Activated T-cell treated with anti-CD3 and anti-CD28 coated beads, Interleukin-2, amount 50 U/mL, for 4 hours (primary cell): ENCODE data around the gene NUMBL. TPM values are rescaled to one million over a fixed set of nuclear protein-coding genes. Genes with fewer than 3 reads are reported as not detected.

ENCODE experiments used
- ATAC-seq, 2 donors: fragments of 200-7000 bp; cut with Tn5 transposase; one replicate each; pipeline ENCODE4 v1.10.0; 2021
- DNase-seq: peaks from one replicate; pipeline ENCODE4 v3.0.0-alpha.2; 2020
- H3K27me3 Mint-ChIP-seq: one replicate; pipeline ENCODE4 v1.8.0; 2021; ENCODE audit warnings: low read depth, mixed read lengths
- H3K36me3 Mint-ChIP-seq: one replicate; pipeline ENCODE4 v1.8.0; 2022; ENCODE audit warnings: mixed read lengths; ENCODE audit not compliant: insufficient read depth
- H3K4me1 Mint-ChIP-seq: one replicate; pipeline ENCODE4 v1.8.0; 2021; ENCODE audit warnings: low read depth, mixed read lengths
- H3K4me3 Mint-ChIP-seq: one replicate; pipeline ENCODE4 v1.8.0; 2021; ENCODE audit warnings: mild to moderate bottlenecking, moderate library complexity, mixed read lengths
- H3K9me3 Mint-ChIP-seq: one replicate; pipeline ENCODE4 v1.8.0; 2021; ENCODE audit warnings: mixed read lengths
- total RNA-seq, 3 donors: library from RNA; stranded (reverse); gene quantifications; one replicate each; pipeline ENCODE4 v1.2.1, GENCODE V29; 2021

Gene NUMBL
- total RNA-seq, 3 donors from 2014 or later, result 13.8 to 17.1 (median 16.7) TPM

DNA sequence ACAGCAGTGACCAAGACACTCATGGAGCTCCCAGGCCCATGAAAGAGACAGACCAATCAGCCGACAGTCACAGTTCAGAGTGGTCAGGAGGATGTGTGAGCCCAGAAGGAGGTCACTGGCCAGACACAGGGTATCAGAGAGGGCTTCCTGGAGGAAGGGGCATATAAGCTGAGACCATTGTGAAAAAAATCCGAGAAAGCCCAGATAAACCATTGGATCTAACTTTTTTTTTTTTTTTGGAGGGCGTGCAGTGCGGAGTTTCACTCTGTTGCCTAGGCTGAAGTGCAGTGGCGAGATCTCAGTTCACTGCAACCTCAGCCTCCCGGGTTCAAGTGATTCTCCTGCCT is 30.7 kb upstream of the NUMBL start:
- Mint-ChIP-seq H3K36me3 (peaks cover 7% of the 10 kb centered on the region), H3K4me3 (peak overlapping the region; percentile 6), H3K4me1 (peaks cover 42% of the 10 kb centered on the region), H3K9me3 (no peaks in the 10 kb centered on the region), H3K27me3 (no peaks in the 10 kb centered on the region)
- ATAC-seq (no peak), DNase-seq (no peak)

DNA sequence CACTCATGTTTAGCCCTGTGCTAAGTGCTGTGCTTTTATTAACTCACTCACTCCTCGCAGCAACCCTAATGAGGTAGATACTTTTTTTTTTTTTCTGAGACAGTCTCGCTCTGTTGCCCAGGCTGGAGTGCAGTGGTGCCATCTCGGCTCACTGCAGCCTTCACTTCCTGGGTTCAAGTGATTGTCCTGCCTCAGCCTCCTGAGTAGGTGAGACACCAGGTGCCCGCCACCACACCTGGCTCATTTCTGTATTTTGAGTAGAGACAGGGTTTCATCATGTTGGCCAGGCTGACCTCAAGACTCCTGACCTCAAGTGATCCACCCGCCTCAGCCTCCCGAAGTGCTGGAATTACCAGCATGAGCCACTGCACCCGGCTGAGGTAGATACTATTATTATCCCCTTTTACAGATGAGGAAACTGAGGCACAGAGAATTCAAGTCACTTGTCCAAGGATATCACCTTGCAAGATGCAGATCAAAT is 29.0 kb upstream of the NUMBL start:
- H3K4me1 Mint-ChIP-seq, result peaks cover 55% of the 10 kb centered on the region
- peak overlapping the region; percentile 92 for H3K4me3 Mint-ChIP-seq
- DNase-seq (no peak), ATAC-seq (no peak)
- no peaks in the 10 kb centered on the region for H3K9me3 Mint-ChIP-seq
- H3K36me3 Mint-ChIP-seq, result peaks cover 5% of the 10 kb centered on the region
- H3K27me3 Mint-ChIP-seq, result no peaks in the 10 kb centered on the region

DNA sequence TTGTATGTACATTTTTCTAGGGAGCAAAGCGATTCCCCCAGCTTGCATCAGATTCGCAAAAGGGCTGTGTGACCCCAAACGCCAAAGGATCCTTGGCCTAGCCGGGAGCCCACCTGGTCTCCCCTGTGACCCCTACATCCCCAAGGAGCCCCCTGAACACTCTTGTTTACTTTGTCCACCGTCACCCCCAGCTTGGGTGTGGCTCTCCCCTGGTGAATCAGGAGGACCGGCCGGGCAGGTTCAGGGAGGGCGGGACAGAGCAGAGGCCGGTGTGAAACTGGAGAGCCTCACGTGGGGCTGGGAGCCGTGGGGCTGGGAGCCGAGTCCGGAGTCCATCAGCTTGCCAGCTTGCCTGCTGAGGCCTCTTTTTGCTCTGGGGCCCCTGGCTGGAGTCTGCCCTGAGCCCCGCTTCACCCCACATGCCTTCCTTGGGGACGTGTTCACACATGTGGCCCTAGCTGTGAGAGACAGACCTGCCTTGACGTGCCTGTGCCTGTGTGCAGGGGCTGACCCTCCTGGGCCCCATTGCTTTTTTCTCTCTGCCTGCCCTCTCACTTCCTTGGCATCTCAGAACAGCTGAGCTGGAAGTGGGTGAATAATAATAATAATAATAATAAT is 28.4 kb upstream of the NUMBL start:
- Mint-ChIP-seq H3K36me3 (peaks cover 5% of the 10 kb centered on the region), H3K4me3 (peak overlapping the region; percentile 92), H3K4me1 (peaks cover 56% of the 10 kb centered on the region), H3K27me3 (no peaks in the 10 kb centered on the region), H3K9me3 (no peaks in the 10 kb centered on the region)
- ATAC-seq, result no peak
- DNase-seq, result no peak

DNA sequence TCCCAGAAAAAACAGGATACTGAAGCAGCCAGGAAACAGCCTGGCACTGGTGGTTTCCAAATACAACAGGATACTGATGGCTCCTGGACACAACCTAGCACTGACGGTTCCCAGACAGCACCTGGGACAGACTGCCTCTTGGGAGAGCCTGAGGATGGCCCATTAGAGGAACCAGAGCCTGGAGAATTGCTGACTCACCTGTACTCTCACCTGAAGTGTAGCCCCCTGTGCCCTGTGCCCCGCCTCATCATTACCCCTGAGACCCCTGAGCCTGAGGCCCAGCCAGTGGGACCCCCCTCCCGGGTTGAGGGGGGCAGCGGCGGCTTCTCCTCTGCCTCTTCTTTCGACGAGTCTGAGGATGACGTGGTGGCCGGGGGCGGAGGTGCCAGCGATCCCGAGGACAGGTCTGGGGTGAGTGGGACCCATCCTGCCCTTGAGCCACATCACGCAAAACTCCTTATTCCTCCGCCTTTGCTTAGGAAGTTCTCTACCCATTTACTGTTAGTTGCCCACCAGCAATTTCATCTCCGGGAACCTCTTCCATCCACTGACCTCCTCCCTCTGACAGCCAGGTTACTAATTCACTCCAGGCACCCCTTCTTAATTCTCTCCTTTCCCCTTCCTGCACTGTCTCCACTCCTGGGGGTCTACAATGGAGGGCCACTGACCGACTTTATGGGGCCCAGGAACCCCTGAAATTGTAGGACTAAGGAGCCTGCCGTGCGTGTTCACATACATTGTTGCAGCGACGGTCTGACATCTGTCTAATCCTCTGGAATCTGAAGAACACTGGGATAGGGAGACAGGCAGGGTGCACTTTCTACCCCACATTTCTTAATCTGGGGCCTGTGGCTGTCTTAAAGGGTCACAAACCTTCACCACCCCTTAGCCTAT is 27.7 kb upstream of the NUMBL start:
- Mint-ChIP-seq H3K4me1 (peaks cover 60% of the 10 kb centered on the region), H3K9me3 (no peaks in the 10 kb centered on the region), H3K4me3 (peak overlapping the region; percentile 92), H3K36me3 (peaks cover 5% of the 10 kb centered on the region), H3K27me3 (no peaks in the 10 kb centered on the region)
- ATAC-seq (no peak), DNase-seq (no peak)

DNA sequence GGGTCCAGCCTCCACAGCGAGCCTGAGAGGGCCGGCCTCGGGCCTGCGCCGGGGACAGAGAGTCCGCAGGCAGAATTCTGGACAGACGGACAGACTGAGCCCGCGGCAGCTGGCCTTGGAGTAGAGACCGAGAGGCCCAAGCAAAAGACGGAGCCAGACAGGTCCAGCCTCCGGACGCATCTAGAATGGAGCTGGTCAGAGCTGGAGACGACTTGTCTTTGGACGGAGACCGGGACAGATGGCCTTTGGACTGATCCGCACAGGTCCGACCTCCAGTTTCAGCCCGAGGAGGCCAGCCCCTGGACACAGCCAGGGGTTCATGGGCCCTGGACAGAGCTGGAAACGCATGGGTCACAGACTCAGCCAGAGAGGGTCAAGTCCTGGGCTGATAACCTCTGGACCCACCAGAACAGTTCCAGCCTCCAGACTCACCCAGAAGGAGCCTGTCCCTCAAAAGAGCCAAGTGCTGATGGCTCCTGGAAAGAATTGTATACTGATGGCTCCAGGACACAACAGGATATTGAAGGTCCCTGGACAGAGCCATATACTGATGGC is 27.0 kb upstream of the NUMBL start:
- H3K4me1 Mint-ChIP-seq, result peaks cover 60% of the 10 kb centered on the region

DNA sequence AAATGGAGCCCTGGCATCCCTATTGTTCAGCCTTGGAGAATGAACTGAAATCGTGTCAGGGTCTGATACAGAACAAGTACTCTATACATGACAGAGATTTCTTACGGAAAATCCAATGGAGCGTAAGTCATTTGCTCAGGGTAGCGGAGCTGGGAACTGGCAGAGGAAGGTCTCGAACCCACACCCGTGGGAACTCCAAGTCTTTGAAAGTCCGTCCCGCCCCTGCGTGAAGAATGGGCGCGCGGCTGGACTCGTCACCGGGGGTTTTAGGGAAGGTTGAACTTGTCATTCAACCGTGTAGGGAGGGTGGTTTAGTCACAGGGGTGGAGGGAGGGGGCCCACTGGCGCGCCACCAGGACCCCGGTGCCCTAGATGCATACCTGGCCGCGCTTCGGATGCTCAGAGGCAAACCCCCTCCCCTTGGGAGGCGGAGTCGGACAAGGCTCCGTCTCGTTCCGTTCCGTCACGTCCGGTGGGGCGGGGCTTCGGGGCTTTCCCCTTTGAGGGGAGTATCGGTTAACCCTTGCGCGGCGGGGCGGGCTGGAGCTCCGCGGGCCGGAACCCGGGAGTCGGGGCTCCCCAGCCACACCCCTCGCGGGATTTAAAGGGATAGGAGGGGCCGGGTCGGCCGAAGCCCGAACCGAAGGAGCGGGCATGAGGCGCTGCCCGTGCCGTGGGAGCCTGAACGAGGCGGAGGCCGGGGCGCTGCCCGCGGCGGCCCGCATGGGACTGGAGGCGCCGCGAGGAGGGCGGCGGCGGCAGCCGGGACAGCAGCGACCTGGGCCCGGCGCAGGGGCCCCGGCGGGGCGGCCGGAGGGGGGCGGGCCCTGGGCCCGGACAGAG is 26.3 kb upstream of the NUMBL start, which contains the start of the genes COQ8B and ITPKC:
COQ8B (minus strand) TSS at position 405 of the 843 bp plus-strand sequence. CDS start 2,254 bp downstream, outside the sequence.
ITPKC (plus strand) TSS at position 631 of the 843 bp plus-strand sequence; CDS start at position 655, 24 bp downstream.
- Mint-ChIP-seq H3K4me1 (peaks cover 56% of the 10 kb centered on the region), H3K36me3 (peaks cover 2% of the 10 kb centered on the region), H3K9me3 (no peaks in the 10 kb centered on the region), H3K27me3 (no peaks in the 10 kb centered on the region), H3K4me3 (peak within 1 kb of the TSS; percentile 92)
- ATAC-seq (peak; percentile 74 to 76), DNase-seq (peak; percentile 100)

More for the DNA sequence above, 27.0 kb upstream of the NUMBL start:
- Mint-ChIP-seq H3K9me3 (no peaks in the 10 kb centered on the region), H3K27me3 (no peaks in the 10 kb centered on the region), H3K36me3 (peaks cover 3% of the 10 kb centered on the region), H3K4me3 (peak overlapping the region; percentile 92)
- DNase-seq (no peak), ATAC-seq (no peak)

DNA sequence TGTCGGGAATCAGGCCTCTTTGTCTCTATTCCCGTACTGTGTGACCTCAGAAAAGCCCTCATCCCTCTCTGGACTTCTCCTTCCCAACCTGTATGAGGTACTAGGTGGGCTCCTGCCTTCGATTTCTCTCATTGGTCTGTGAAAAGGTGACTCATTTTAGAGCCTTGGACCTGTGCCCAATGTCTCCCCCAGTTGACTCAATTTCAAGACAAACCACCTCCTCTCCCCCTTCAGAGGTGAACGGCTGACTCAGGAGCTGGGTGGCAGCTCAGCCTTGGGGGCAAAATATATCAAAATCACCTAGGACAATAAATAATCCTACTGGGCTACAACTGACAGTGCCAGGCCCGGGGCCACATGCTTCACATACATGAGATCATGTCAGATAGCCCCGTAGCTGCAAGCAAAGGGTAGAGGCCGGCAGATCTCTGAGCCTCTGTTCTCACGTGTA is 25.6 kb upstream of the NUMBL start:
- peaks cover 59% of the 10 kb centered on the region for H3K4me1 Mint-ChIP-seq
- DNase-seq, result peak; percentile 78
- H3K4me3 Mint-ChIP-seq, result peak overlapping the region; percentile 89
- no peaks in the 10 kb centered on the region for H3K27me3 Mint-ChIP-seq
- ATAC-seq, result peak; percentile 41 to 49
- H3K36me3 Mint-ChIP-seq, result peaks cover 4% of the 10 kb centered on the region
- H3K9me3 Mint-ChIP-seq, result no peaks in the 10 kb centered on the region

DNA sequence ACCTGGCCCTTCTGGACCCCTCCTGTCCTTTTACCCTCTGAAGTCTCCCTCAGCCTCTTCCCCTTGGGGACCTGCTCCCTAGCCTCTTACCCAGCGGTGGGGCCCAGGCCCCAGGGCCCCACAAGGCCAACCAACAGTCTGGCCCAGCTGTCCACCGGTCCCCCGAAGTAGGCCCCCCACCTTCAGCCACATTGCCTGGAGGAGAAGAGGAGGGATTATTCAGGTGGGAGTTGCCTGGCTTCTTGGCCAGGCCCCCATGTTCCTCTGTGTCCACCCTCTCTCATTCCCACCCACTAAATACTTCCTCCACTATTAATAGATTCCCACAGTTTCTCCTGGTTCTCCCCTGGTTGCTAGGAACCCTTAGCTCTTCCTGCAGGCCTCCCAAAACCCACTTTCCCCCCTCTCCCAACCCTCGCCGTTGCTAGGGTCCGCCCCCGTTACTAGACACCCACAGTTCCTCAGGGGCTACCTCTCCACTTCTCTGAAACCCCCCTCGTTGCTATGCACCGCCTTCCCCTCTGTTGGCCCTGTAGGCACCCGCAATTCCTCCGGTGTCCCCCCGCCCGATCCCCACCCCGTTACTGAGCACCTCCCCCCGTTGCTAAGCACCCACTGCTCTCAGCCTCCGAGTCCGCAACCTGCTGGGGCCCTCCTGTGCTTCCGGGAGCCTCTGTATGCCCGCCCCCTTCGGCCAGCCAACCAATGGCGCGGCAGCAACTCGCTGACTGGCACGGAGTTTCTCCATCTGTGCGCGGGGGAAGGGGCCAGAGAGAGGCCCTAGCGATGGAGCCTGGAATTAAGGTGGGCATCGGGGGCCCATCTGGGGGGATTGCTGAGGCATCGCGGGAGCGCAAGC is 24.2 kb upstream of the NUMBL start:
- DNase-seq (peak; percentile 86), ATAC-seq (peak; percentile 67 to 69)
- no peaks in the 10 kb centered on the region for H3K9me3 Mint-ChIP-seq
- peaks cover 47% of the 10 kb centered on the region for H3K4me1 Mint-ChIP-seq
- H3K4me3 Mint-ChIP-seq, result peak overlapping the region; percentile 89
- H3K27me3 Mint-ChIP-seq, result no peaks in the 10 kb centered on the region
- peaks cover 8% of the 10 kb centered on the region for H3K36me3 Mint-ChIP-seq

DNA sequence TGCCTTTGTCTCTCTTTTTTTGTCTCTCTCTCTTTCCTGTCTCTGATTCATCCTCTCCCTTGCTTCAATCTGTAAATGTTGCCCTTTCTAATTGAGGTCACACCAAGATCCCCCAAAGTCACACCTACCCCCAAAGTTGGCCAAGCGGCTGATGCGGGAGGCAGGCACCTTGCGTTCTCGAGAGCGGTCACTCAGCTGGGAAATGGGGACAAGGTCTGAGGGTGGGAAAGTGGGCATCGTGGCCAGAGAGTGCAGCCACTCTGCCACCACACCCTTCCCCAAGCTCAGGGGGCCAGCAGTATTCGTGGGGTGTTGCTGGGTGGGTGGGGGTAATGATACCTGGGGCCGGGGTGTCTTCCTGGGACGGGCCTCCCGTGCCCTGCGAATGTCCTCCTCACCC is 23.5 kb upstream of the NUMBL start:
- peaks cover 40% of the 10 kb centered on the region for H3K4me1 Mint-ChIP-seq
- peaks cover 13% of the 10 kb centered on the region for H3K36me3 Mint-ChIP-seq
- peak overlapping the region; percentile 89 for H3K4me3 Mint-ChIP-seq
- ATAC-seq (no peak), DNase-seq (no peak)
- no peaks in the 10 kb centered on the region for H3K27me3 Mint-ChIP-seq
- H3K9me3 Mint-ChIP-seq, result no peaks in the 10 kb centered on the region

DNA sequence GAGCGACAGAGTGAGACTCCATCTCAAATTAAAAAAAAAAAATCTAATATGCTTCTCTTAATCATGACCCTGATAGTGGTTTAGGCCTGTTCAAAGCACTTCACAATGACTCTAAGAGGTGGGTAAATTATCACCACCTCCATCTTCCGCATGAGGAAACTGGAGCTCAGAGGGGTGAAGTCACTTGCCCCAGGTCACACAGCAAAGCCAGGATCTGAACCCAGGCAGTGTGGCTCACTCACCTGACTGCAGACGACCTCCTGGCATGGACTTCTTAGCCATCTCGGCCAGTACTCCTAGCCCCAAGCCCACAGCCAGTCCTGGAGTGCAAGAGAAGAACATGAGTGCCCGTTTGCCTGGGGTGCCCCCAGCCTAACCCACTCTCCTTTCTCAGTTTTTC is 19.4 kb upstream of the NUMBL start:
- no peaks in the 10 kb centered on the region for H3K9me3 Mint-ChIP-seq
- ATAC-seq, result no peak
- H3K4me1 Mint-ChIP-seq, result peaks cover 14% of the 10 kb centered on the region
- DNase-seq, result no peak
- H3K36me3 Mint-ChIP-seq, result peaks cover 22% of the 10 kb centered on the region
- no peaks in the 10 kb centered on the region for H3K27me3 Mint-ChIP-seq
- H3K4me3 Mint-ChIP-seq, result no peak overlapping the region

DNA sequence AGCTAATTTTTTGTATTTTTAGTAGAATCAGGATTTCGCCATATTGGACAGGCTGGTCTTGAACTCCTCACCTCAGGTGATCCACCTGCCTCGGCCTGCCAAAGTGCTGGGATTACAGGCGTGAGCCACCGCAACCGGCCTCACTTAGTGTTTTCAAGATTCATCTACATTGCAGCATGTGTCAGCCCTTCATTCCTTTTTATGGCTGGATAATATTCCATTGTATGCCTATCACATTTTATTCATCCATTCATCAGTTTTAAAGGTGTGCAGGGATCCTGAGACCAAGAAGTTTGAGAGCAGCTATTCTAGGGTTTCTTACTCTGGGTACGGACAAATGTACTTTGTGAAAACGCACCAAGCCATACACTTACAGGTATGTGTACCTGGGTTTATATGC is 17.2 kb upstream of the NUMBL start:
- Mint-ChIP-seq H3K27me3 (no peaks in the 10 kb centered on the region), H3K9me3 (no peaks in the 10 kb centered on the region), H3K4me3 (no peak overlapping the region), H3K4me1 (peaks cover 7% of the 10 kb centered on the region), H3K36me3 (peaks cover 30% of the 10 kb centered on the region)
- ATAC-seq (no peak), DNase-seq (no peak)

DNA sequence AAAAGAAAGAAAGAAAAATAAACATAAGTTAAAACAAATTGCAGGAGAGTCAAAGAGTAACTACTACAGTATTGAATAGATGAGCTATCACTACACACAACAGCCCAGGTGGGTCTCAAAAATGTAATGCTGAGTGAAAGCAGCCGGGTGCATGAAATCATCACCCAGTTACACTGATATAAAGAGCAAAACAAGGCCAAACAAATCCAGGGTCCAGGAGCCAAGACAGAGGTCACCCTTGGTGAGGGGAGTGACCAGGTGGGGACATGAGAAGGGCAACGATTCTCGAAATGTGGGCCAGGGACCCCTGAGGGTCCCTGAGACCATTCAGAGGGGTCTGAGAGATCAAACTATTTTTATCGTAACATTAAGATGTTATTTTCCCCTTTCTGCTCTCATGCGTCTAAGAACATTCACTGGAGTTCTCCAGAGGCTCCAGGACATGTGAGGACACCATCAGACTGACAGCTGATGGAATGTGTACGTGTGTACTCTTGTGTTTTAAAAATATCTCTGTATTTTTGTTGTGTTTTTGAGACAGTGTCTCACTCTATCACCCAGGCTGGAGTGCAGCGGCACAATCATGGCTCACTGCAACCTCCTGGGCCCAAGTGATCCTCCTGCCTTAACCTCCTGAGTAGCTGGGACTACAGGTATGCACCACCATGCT is 15.6 kb upstream of the NUMBL start:
- no peak for DNase-seq
- Mint-ChIP-seq H3K9me3 (no peaks in the 10 kb centered on the region), H3K27me3 (no peaks in the 10 kb centered on the region), H3K36me3 (peaks cover 33% of the 10 kb centered on the region), H3K4me1 (peaks cover 1% of the 10 kb centered on the region), H3K4me3 (no peak overlapping the region)
- no peak for ATAC-seq

DNA sequence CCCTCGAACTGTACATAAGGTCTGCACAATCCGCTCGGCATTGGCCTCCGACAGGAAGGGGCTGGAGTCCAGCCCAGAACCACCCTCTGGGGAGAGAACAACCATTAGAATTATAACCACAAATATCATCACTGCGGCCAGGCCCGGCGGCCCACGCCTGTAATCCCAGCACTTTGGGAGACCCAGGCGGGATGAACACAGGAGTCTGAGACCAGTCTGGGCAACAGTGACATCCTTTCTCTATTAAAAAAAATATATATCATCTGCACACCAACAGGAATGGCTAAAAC is 14.9 kb upstream of the NUMBL start:
- no peak for DNase-seq
- no peak for ATAC-seq
- Mint-ChIP-seq H3K4me3 (no peak overlapping the region), H3K36me3 (peaks cover 30% of the 10 kb centered on the region), H3K27me3 (no peaks in the 10 kb centered on the region), H3K4me1 (no peaks in the 10 kb centered on the region), H3K9me3 (no peaks in the 10 kb centered on the region)
